Fibroblast of skin of back (primary cell): ENCODE data around the gene DNAH7. TPM values are rescaled to one million over a fixed set of nuclear protein-coding genes. Genes with fewer than 3 reads are reported as not detected.
"Not testable (repeated sequence)": the region's sequence is repeated elsewhere in the genome, so short reads cannot be mapped to it uniquely, and the experiment has no call there.

Source experiments
- DNase-seq: peaks from one replicate; pipeline ENCODE4 v3.0.0-alpha.2; 2013
- polyA plus RNA-seq, 2 experiments: library from polyadenylated mRNA; unstranded; fragments of 120-200 nt; gene quantifications; one replicate each; pipeline ENCODE4 v1.2.1, GENCODE V29; 2013; ENCODE audit not compliant: insufficient read length in 2 of 2

The DNAH7 gene
- polyA plus RNA-seq (2013, experiment 1 of 2; ENCODE audit: insufficient read length), result 0.13 TPM
- polyA plus RNA-seq (2013, experiment 2 of 2; ENCODE audit: insufficient read length), result 0.17 TPM

GRCh38 chr2:196068271-196069209 is at the start of gene DNAH7:
Gene DNAH7 (minus strand): TSS chr2:196068837. CDS start chr2:196068711, 126 bp downstream.
- peak; percentile 82 for DNase-seq

GRCh38 chr2:196117214-196117705 is 48.6 kb upstream of the DNAH7 start:
- no peak for DNase-seq

GRCh38 chr2:196113061-196113974 is 44.7 kb upstream of the DNAH7 start:
- peak; percentile 81 for DNase-seq

GRCh38 chr2:196112418-196113034 is 43.9 kb upstream of the DNAH7 start:
- peak; percentile 94 for DNase-seq

- no peak for DNase-seq
These were observed 40.0 kb upstream of the DNAH7 start for GRCh38 chr2:196108604-196109003.

GRCh38 chr2:196105951-196106350 is 37.3 kb upstream of the DNAH7 start:
- no peak for DNase-seq

- DNase-seq, result no peak
These were observed 35.4 kb upstream of the DNAH7 start for GRCh38 chr2:196104066-196104465.

- no peak for DNase-seq
These were observed 35.0 kb upstream of the DNAH7 start for GRCh38 chr2:196103626-196104025.

GRCh38 chr2:196101325-196101991 is 32.8 kb upstream of the DNAH7 start:
- no peak for DNase-seq

- no peak for DNase-seq
These were observed 31.3 kb upstream of the DNAH7 start for GRCh38 chr2:196099916-196100315.

- no peak for DNase-seq
These were observed 29.4 kb upstream of the DNAH7 start for GRCh38 chr2:196097864-196098660.

GRCh38 chr2:196096982-196097745 is 28.5 kb upstream of the DNAH7 start:
- no peak for DNase-seq

GRCh38 chr2:196096264-196096663 is 27.6 kb upstream of the DNAH7 start:
- no peak for DNase-seq

GRCh38 chr2:196089448-196089847 is 20.8 kb upstream of the DNAH7 start:
- DNase-seq, result not testable (repeated sequence)

GRCh38 chr2:196088203-196088602 is 19.6 kb upstream of the DNAH7 start:
- DNase-seq, result peak; percentile 40

GRCh38 chr2:196086517-196087368 is 18.1 kb upstream of the DNAH7 start:
- DNase-seq, result no peak

- no peak for DNase-seq
These were observed 15.0 kb upstream of the DNAH7 start for GRCh38 chr2:196083601-196084000.

GRCh38 chr2:196080526-196080925 is 11.9 kb upstream of the DNAH7 start:
- DNase-seq, result no peak

GRCh38 chr2:196079052-196079451 is 10.4 kb upstream of the DNAH7 start:
- no peak for DNase-seq
